ENCODE data around the gene DCAF10. TPM values are rescaled to one million over a fixed set of nuclear protein-coding genes. Genes with fewer than 3 reads are reported as not detected.

Gene DCAF10
- polyA plus RNA-seq, 1 donor (not counting 4 experiments of a cell fraction or from before 2014, with no cell fraction given) = 29.2 TPM

GRCh38 chr9:37870799-37871176, 70.2 kb downstream of the DCAF10 start:
- no peaks in the 10 kb centered on the region for H3K4me1 ChIP-seq (ENCODE audit: control insufficient read depth, extremely low read depth, insufficient read depth, low read length)
- H3K9me3 ChIP-seq (ENCODE audit: control insufficient read depth, low read depth, low read length) = no peaks in the 10 kb centered on the region
- no peak overlapping the region for H3K4me3 ChIP-seq (ENCODE audit: control insufficient read depth in 2 of 3, extremely low read depth in 1 of 3, insufficient read depth in 2 of 3, low read depth in 1 of 3, low read length in 3 of 3)
- no peak for DNase-seq (ENCODE audit: low read depth, low spot score)
- H3K27me3 ChIP-seq (ENCODE audit: control insufficient read depth, extremely low read depth, insufficient read depth, low read length) = no peaks in the 10 kb centered on the region
- no peaks in the 10 kb centered on the region for H4K20me1 ChIP-seq (ENCODE audit: control insufficient read depth, extremely low read depth, insufficient read depth, low read length)
- no peak overlapping the region for H3K9ac ChIP-seq (ENCODE audit: control insufficient read depth, extremely low read depth, insufficient read depth, low read length)
- H3K4me2 ChIP-seq (ENCODE audit: control insufficient read depth, extremely low read depth, insufficient read depth, low read depth, low read length) = no peak overlapping the region
- H3K9me1 ChIP-seq (ENCODE audit: control insufficient read depth, extremely low read depth, insufficient read depth, low read length) = no peaks in the 10 kb centered on the region
- H3K79me2 ChIP-seq (ENCODE audit: control insufficient read depth, insufficient read depth, low read length) = no peaks in the 10 kb centered on the region
- no peak for FAIRE-seq
- no peaks in the 10 kb centered on the region for H3K36me3 ChIP-seq (ENCODE audit: control insufficient read depth in 2 of 2, extremely low read depth in 1 of 2, insufficient read depth in 2 of 2, low read length in 2 of 2)
- H3K27ac ChIP-seq (ENCODE audit: control insufficient read depth, insufficient read depth, low read length) = no peak overlapping the region
- TF ChIP-seq EZH2 (IDR thresholded peaks at IDR 0.05; ENCODE audit: low read length) (no peak), CTCF (optimal IDR thresholded peaks at IDR 0.05 in 1 of 3, IDR thresholded peaks at IDR 0.05 in 1 of 3, conservative IDR thresholded peaks at IDR 0.05 in 1 of 3; ENCODE audit: extremely low read depth in 1 of 3, insufficient read depth in 2 of 3, low read length in 3 of 3) (no peak)
- H2AFZ ChIP-seq (ENCODE audit: control insufficient read depth, low read length) = no peak overlapping the region
- dilution Hi-C loops (cut with MboI; ENCODE audit: extremely low pct_ligation_motif_present, low sequenced_read_pairs) = no loop called here

GRCh38 chr9:37873955-37874354, 73.4 kb downstream of the DCAF10 start:
- FAIRE-seq (no peak), DNase-seq (ENCODE audit: low read depth, low spot score) (no peak)
- H3K27ac ChIP-seq (ENCODE audit: control insufficient read depth, insufficient read depth, low read length) = no peak overlapping the region
- TF ChIP-seq EZH2 (IDR thresholded peaks at IDR 0.05; ENCODE audit: low read length) (no peak), CTCF (optimal IDR thresholded peaks at IDR 0.05 in 1 of 3, IDR thresholded peaks at IDR 0.05 in 1 of 3, conservative IDR thresholded peaks at IDR 0.05 in 1 of 3; ENCODE audit: extremely low read depth in 1 of 3, insufficient read depth in 2 of 3, low read length in 3 of 3) (no peak)
- H3K4me3 ChIP-seq (ENCODE audit: control insufficient read depth in 2 of 3, extremely low read depth in 1 of 3, insufficient read depth in 2 of 3, low read depth in 1 of 3, low read length in 3 of 3) = no peak overlapping the region
- no peak overlapping the region for H3K9ac ChIP-seq (ENCODE audit: control insufficient read depth, extremely low read depth, insufficient read depth, low read length)
- H2AFZ ChIP-seq (ENCODE audit: control insufficient read depth, low read length) = no peak overlapping the region
- peaks cover 2% of the 10 kb centered on the region for H3K9me3 ChIP-seq (ENCODE audit: control insufficient read depth, low read depth, low read length)
- dilution Hi-C loops (cut with MboI; ENCODE audit: extremely low pct_ligation_motif_present, low sequenced_read_pairs) = no loop called here
- peaks cover 0 to 4% of the 10 kb centered on the region in 2 experiments for H3K36me3 ChIP-seq (ENCODE audit: control insufficient read depth in 2 of 2, extremely low read depth in 1 of 2, insufficient read depth in 2 of 2, low read length in 2 of 2)
- no peaks in the 10 kb centered on the region for H3K4me1 ChIP-seq (ENCODE audit: control insufficient read depth, extremely low read depth, insufficient read depth, low read length)
- no peaks in the 10 kb centered on the region for H3K79me2 ChIP-seq (ENCODE audit: control insufficient read depth, insufficient read depth, low read length)
- no peaks in the 10 kb centered on the region for H3K27me3 ChIP-seq (ENCODE audit: control insufficient read depth, extremely low read depth, insufficient read depth, low read length)
- no peak overlapping the region for H3K4me2 ChIP-seq (ENCODE audit: control insufficient read depth, extremely low read depth, insufficient read depth, low read depth, low read length)
- H3K9me1 ChIP-seq (ENCODE audit: control insufficient read depth, extremely low read depth, insufficient read depth, low read length) = no peaks in the 10 kb centered on the region
- no peaks in the 10 kb centered on the region for H4K20me1 ChIP-seq (ENCODE audit: control insufficient read depth, extremely low read depth, insufficient read depth, low read length)

All from keratinocyte (primary cell).